ENCODE measurements around the gene OR52I2.
A peak's percentile ranks its signal among the peaks of the same experiment; 100 is the strongest.

- TF ChIP-seq EP300 (IDR thresholded peaks at IDR 0.05), result no peak
- peak in 6 of 7 experiments; percentile 22 to 90 (median 86) for TF ChIP-seq CTCF (IDR thresholded peaks at IDR 0.05)
Measured at GRCh38 chr11:4636962-4637661, 55.6 kb downstream of the OR52I2 start, which contains the start of gene OR51D1.
